ENCODE measurements around the gene ATF7. TPM values are rescaled to one million over a fixed set of nuclear protein-coding genes. Genes with fewer than 3 reads are reported as not detected.

The ATF7 gene
- polyA plus RNA-seq, 2 donors = 15.9 to 23.5 TPM

DNA sequence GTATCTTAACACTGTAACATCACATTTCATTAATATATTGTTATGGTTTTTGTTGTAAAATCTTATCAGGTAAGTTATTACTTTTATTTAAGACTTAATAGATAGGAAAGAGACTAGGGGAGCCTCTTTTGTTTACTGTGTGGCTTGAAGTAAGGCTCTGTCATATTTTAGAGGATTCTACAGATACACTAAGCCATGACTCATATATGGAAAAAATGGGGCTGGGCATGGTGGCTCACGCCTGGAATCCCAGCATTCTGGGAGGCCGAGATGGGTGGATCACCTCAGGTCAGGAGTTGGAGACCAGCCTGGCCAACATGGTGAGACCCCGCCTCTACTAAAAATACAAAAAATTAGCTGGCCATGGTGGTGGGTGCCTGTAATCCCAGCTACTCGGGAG, 95.3 kb downstream of the ATF7 start:
- no peak overlapping the region for H3K27ac ChIP-seq (ENCODE audit: low read depth in 2 of 2, low read length in 1 of 2)
- no peaks in the 10 kb centered on the region for H3K4me1 ChIP-seq (ENCODE audit: control insufficient read depth in 2 of 2, insufficient read depth in 2 of 2, low read length in 1 of 2)
- no peaks in the 10 kb centered on the region for H3K9me3 ChIP-seq (ENCODE audit: control insufficient read depth in 2 of 2, insufficient read depth in 1 of 2, low read depth in 1 of 2, low read length in 1 of 2)
- no peak overlapping the region for H3K4me3 ChIP-seq (ENCODE audit: low read depth in 1 of 2, low read length in 2 of 2)
- H3K27me3 ChIP-seq (ENCODE audit: control insufficient read depth in 1 of 2, insufficient read depth in 2 of 2, low read length in 2 of 2) = no peaks in the 10 kb centered on the region
- peaks cover 9 to 20% of the 10 kb centered on the region in 2 donors for H3K36me3 ChIP-seq (ENCODE audit: control insufficient read depth in 2 of 2, insufficient read depth in 2 of 2, low read length in 1 of 2)
- 76 to 79% methylated on average over 4 of the region's 4 CpGs for WGBS, 2 donors

DNA sequence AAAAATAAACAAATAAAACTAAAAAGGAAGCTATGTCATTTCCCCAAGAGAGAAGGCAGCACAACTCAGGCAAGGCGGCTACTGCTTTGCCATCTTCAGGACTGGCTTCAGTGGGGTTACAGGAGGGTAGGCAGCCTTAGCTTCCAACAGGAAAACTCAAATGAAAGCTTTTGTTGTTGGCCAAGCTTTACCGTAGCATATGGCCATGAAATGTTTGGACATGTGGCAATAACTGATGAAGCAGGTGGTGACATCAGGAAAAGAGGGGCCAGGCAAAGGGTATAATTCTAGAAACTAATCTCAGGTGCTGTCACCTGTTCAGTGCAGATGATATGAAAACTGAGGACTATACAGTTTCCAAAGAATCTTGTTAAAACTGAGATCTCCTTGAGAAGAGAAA, 96.1 kb downstream of the ATF7 start:
- no peaks in the 10 kb centered on the region for H3K9me3 ChIP-seq (ENCODE audit: control insufficient read depth in 2 of 2, insufficient read depth in 1 of 2, low read depth in 1 of 2, low read length in 1 of 2)
- 94 to 95% methylated on average over 2 of the region's 2 CpGs for WGBS, 2 donors
- no peaks in the 10 kb centered on the region for H3K27me3 ChIP-seq (ENCODE audit: control insufficient read depth in 1 of 2, insufficient read depth in 2 of 2, low read length in 2 of 2)
- H3K4me1 ChIP-seq (ENCODE audit: control insufficient read depth in 2 of 2, insufficient read depth in 2 of 2, low read length in 1 of 2) = no peaks in the 10 kb centered on the region
- peaks cover 9 to 18% of the 10 kb centered on the region in 2 donors for H3K36me3 ChIP-seq (ENCODE audit: control insufficient read depth in 2 of 2, insufficient read depth in 2 of 2, low read length in 1 of 2)
- H3K27ac ChIP-seq (ENCODE audit: low read depth in 2 of 2, low read length in 1 of 2) = no peak overlapping the region
- no peak overlapping the region for H3K4me3 ChIP-seq (ENCODE audit: low read depth in 1 of 2, low read length in 2 of 2)

DNA sequence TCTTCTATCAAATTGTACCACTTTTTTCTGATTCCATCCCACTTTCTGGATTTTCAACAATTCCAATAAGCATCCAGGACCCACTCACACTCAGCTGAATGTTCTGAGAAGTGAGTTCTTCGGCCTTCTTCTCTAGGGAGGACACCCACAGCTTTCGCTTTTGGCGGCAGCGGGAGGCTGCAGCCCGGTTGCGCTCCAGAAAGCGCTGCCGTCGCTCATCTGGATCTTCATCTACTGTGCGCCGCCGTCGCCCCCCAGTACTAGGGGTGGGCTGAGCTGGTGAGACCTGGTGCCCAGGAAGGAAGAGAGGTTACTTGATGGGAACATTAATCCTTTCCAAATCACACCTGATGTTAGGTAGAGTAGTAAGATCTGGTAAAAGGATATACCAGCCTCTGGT, 101.7 kb downstream of the ATF7 start:
- H3K36me3 ChIP-seq (ENCODE audit: control insufficient read depth in 2 of 2, insufficient read depth in 2 of 2, low read length in 1 of 2) = peaks cover 11 to 18% of the 10 kb centered on the region in 2 donors
- no peak overlapping the region for H3K27ac ChIP-seq (ENCODE audit: low read depth in 2 of 2, low read length in 1 of 2)
- H3K4me3 ChIP-seq (ENCODE audit: low read depth in 1 of 2, low read length in 2 of 2) = no peak overlapping the region
- H3K9me3 ChIP-seq (ENCODE audit: control insufficient read depth in 2 of 2, insufficient read depth in 1 of 2, low read depth in 1 of 2, low read length in 1 of 2) = no peaks in the 10 kb centered on the region
- H3K4me1 ChIP-seq (ENCODE audit: control insufficient read depth in 2 of 2, insufficient read depth in 2 of 2, low read length in 1 of 2) = no peaks in the 10 kb centered on the region
- no peaks in the 10 kb centered on the region for H3K27me3 ChIP-seq (ENCODE audit: control insufficient read depth in 1 of 2, insufficient read depth in 2 of 2, low read length in 2 of 2)
- 92 to 96% methylated on average over 13 of the region's 13 CpGs for WGBS, 2 donors

DNA sequence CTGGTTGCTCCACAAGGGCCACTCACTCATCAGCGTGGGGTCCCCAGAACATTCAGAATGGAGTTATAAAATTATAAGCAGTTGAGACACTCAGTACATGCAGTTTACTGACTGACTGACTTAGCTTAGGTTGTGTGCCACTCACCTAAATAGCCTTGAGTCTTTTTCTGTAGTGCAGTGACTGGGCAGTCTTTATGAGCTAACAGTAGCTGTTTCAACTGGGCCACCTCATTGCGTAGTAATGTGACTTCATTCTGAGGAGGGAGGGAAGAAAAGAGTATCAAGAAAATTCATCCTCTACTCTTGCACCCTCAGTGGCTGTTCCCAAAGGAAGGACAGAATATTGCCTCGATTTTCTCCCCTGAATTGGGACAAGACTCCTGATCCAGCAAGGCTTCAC, 103.1 kb downstream of the ATF7 start:
- 92 to 93% methylated on average over 3 of the region's 3 CpGs for WGBS, 2 donors

DNA sequence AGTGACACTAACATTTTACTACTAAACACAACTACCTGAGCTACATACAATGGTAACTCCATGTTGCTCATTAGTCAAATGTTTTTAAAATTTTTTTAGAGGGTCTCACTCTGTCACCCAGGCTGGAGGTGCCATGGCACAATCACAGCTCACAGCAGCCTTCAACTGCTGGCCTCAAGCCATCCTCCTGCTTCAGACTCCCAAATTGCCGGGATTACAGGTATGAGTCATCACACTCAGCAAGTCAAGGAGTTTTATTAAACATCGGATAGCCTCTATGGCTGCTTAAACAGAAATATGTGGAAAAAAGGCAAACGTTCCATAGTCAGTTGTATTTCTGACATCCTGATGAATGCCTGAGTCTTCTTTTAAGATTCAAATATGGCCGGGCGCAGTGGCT, 107.8 kb downstream of the ATF7 start:
- Histone ChIP-seq H3K36me3 (ENCODE audit: control insufficient read depth in 2 of 2, insufficient read depth in 2 of 2, low read length in 1 of 2) (peaks cover 16 to 34% of the 10 kb centered on the region in 2 donors), H3K27me3 (ENCODE audit: control insufficient read depth in 1 of 2, insufficient read depth in 2 of 2, low read length in 2 of 2) (no peaks in the 10 kb centered on the region), H3K9me3 (ENCODE audit: control insufficient read depth in 2 of 2, insufficient read depth in 1 of 2, low read depth in 1 of 2, low read length in 1 of 2) (no peaks in the 10 kb centered on the region), H3K4me1 (ENCODE audit: control insufficient read depth in 2 of 2, insufficient read depth in 2 of 2, low read length in 1 of 2) (no peaks in the 10 kb centered on the region), H3K27ac (ENCODE audit: low read depth in 2 of 2, low read length in 1 of 2) (no peak overlapping the region), H3K4me3 (ENCODE audit: low read depth in 1 of 2, low read length in 2 of 2) (no peak overlapping the region)
- WGBS, 2 donors = 66 to 78% methylated on average over 5 of the region's 5 CpGs

More for the DNA sequence above, 103.1 kb downstream of the ATF7 start:
- Histone ChIP-seq H3K4me1 (ENCODE audit: control insufficient read depth in 2 of 2, insufficient read depth in 2 of 2, low read length in 1 of 2) (no peaks in the 10 kb centered on the region), H3K4me3 (ENCODE audit: low read depth in 1 of 2, low read length in 2 of 2) (no peak overlapping the region), H3K27me3 (ENCODE audit: control insufficient read depth in 1 of 2, insufficient read depth in 2 of 2, low read length in 2 of 2) (no peaks in the 10 kb centered on the region), H3K27ac (ENCODE audit: low read depth in 2 of 2, low read length in 1 of 2) (no peak overlapping the region), H3K36me3 (ENCODE audit: control insufficient read depth in 2 of 2, insufficient read depth in 2 of 2, low read length in 1 of 2) (peaks cover 11 to 18% of the 10 kb centered on the region in 2 donors), H3K9me3 (ENCODE audit: control insufficient read depth in 2 of 2, insufficient read depth in 1 of 2, low read depth in 1 of 2, low read length in 1 of 2) (no peaks in the 10 kb centered on the region)

DNA sequence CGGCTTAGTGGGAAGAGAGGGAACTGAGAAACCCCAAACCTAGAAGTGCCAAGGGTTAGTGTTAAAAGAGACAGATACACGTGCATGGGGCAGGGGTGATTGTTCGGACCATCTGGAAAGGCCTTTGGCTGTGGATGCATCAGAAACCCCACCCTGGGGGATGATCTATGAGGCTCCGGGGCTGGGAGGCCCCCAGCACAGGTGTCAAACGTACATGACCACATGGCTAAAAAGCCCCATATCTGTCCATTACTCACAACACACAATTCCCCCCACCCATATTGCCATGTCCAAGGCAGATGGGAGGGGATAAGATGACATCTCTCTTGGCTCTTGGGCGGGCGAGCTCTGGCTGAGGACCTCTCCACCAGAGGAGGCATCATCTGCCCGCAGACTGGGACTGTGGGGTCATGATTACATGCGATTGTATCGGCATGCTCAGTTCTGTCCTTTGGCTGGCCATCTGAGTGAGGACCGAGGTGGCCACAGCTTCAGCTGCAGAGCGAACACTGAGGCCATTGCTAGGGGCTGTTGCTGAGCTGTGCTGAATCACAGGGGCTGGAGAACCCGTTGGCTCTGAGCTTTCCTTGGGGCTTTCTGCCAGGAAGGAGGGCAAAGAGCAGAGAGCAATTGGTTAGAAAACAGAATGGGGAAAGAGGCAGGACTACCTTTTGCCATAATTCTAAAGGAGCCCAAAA, 109.3 kb downstream of the ATF7 start:
- no peak overlapping the region for H3K27ac ChIP-seq (ENCODE audit: low read depth in 2 of 2, low read length in 1 of 2)

DNA sequence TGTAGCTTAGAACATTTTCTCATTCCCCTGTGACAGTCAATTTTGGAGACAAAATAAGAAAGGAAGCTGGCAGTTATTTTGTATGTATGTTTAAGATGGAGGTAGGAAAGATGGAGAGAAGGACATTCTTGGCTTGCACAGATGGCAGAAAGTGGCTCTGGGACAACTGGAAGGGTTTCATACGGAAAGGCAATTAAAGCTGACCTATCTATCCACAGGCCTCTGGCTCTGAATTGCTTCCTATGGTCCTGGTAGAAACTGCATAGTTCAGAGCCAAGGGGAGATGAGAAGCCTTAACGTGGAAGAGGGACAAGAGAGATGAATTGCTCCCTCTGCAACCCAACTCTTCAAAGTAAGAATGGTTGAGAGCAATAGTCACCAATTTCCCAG, 110.9 kb downstream of the ATF7 start:
- H3K27me3 ChIP-seq (ENCODE audit: control insufficient read depth in 1 of 2, insufficient read depth in 2 of 2, low read length in 2 of 2) = no peaks in the 10 kb centered on the region
- H3K4me1 ChIP-seq (ENCODE audit: control insufficient read depth in 2 of 2, insufficient read depth in 2 of 2, low read length in 1 of 2) = no peaks in the 10 kb centered on the region
- peak overlapping the region in 1 of 2 donors; percentile 18 for H3K27ac ChIP-seq (ENCODE audit: low read depth in 2 of 2, low read length in 1 of 2)
- peaks cover 20 to 29% of the 10 kb centered on the region in 2 donors for H3K36me3 ChIP-seq (ENCODE audit: control insufficient read depth in 2 of 2, insufficient read depth in 2 of 2, low read length in 1 of 2)
- no peak overlapping the region for H3K4me3 ChIP-seq (ENCODE audit: low read depth in 1 of 2, low read length in 2 of 2)
- 81 to 87% methylated on average over 2 of the region's 2 CpGs for WGBS, 2 donors
- H3K9me3 ChIP-seq (ENCODE audit: control insufficient read depth in 2 of 2, insufficient read depth in 1 of 2, low read depth in 1 of 2, low read length in 1 of 2) = no peaks in the 10 kb centered on the region

More for the DNA sequence above, 109.3 kb downstream of the ATF7 start:
- H3K36me3 ChIP-seq (ENCODE audit: control insufficient read depth in 2 of 2, insufficient read depth in 2 of 2, low read length in 1 of 2) = peaks cover 18 to 32% of the 10 kb centered on the region in 2 donors
- H3K4me1 ChIP-seq (ENCODE audit: control insufficient read depth in 2 of 2, insufficient read depth in 2 of 2, low read length in 1 of 2) = no peaks in the 10 kb centered on the region
- H3K27me3 ChIP-seq (ENCODE audit: control insufficient read depth in 1 of 2, insufficient read depth in 2 of 2, low read length in 2 of 2) = no peaks in the 10 kb centered on the region
- H3K4me3 ChIP-seq (ENCODE audit: low read depth in 1 of 2, low read length in 2 of 2) = no peak overlapping the region
- WGBS, 2 donors = 84 to 86% methylated on average over 13 of the region's 13 CpGs
- H3K9me3 ChIP-seq (ENCODE audit: control insufficient read depth in 2 of 2, insufficient read depth in 1 of 2, low read depth in 1 of 2, low read length in 1 of 2) = no peaks in the 10 kb centered on the region

DNA sequence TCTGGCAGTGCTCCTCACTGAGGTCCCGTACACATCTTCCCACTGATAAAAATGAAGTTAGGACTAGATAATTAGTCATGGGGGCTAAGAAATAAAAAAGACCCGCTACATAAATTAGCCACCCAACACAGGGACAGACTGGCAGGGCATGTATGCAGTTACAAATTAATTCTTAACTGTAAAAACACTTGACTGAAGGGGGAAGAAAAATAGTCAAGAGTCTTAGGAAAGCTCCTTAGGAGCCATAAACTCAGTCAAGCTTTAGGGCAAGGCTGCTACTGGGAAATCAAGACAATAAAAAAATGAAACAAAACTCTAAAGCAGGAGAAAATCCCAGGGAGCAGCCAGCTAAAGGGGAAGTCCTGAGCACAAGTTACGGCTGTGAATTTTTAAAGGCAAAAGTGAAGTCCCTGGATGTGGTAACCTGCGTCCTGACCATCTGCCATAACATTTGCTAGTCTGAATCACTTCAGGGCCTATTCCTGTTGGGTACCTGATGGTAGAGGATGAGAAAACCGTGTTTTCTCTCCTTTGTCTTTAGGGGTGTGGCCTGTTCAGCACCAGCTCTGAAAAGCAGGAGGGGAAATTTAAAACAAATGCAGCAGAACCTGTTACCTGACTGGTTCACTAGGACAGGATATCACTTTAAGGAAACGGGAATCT, 111.4 kb downstream of the ATF7 start:
- Histone ChIP-seq H3K4me3 (ENCODE audit: low read depth in 1 of 2, low read length in 2 of 2) (no peak overlapping the region), H3K27me3 (ENCODE audit: control insufficient read depth in 1 of 2, insufficient read depth in 2 of 2, low read length in 2 of 2) (no peaks in the 10 kb centered on the region), H3K4me1 (ENCODE audit: control insufficient read depth in 2 of 2, insufficient read depth in 2 of 2, low read length in 1 of 2) (no peaks in the 10 kb centered on the region), H3K27ac (ENCODE audit: low read depth in 2 of 2, low read length in 1 of 2) (no peak overlapping the region), H3K36me3 (ENCODE audit: control insufficient read depth in 2 of 2, insufficient read depth in 2 of 2, low read length in 1 of 2) (peaks cover 22 to 29% of the 10 kb centered on the region in 2 donors), H3K9me3 (ENCODE audit: control insufficient read depth in 2 of 2, insufficient read depth in 1 of 2, low read depth in 1 of 2, low read length in 1 of 2) (no peaks in the 10 kb centered on the region)
- WGBS, 2 donors = 75 to 76% methylated on average over 6 of the region's 6 CpGs

DNA sequence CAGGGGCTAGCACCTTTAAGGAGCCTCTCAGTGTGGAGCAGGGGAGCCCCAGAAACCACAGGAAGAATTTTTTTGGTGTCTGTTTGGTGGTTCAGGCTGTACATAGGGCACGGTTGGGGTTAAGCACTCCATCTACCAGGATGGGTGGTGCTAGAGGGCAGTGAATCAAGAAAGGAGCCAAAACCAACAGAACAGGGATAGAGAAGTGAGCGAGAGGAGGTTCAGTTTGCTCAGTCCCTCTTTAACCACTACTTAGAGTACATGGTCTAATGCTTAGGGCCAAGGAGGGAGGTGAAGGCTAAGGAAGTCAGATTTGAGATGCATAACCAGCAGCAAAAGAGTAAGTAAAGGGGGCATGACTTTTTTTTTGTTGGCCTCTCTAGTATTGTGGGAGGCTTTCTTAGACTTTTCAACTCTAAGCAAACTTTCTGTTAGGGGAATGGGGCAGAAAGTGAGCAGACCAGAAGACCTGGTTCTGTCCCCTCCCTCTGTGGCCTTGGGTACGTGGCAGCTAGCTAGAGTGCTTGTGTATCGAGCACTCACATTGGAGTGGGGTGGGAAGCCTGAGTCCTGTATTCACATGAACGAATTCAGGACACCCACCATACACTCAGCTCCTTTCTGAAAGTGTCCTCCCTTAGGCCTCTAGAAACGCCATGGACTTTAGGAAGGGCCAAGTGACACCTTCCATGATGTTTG, 112.3 kb downstream of the ATF7 start:
- Histone ChIP-seq H3K4me1 (ENCODE audit: control insufficient read depth in 2 of 2, insufficient read depth in 2 of 2, low read length in 1 of 2) (no peaks in the 10 kb centered on the region), H3K36me3 (ENCODE audit: control insufficient read depth in 2 of 2, insufficient read depth in 2 of 2, low read length in 1 of 2) (peaks cover 22 to 29% of the 10 kb centered on the region in 2 donors), H3K4me3 (ENCODE audit: low read depth in 1 of 2, low read length in 2 of 2) (no peak overlapping the region), H3K27ac (ENCODE audit: low read depth in 2 of 2, low read length in 1 of 2) (no peak overlapping the region), H3K9me3 (ENCODE audit: control insufficient read depth in 2 of 2, insufficient read depth in 1 of 2, low read depth in 1 of 2, low read length in 1 of 2) (no peaks in the 10 kb centered on the region), H3K27me3 (ENCODE audit: control insufficient read depth in 1 of 2, insufficient read depth in 2 of 2, low read length in 2 of 2) (no peaks in the 10 kb centered on the region)
- 81% methylated on average over 6 of the region's 6 CpGs for WGBS, 2 donors

Measured in esophagus (tissue), 2 donors.